GM21447 (cell line): ENCODE data around the gene MRPS26.
"Not testable (repeated sequence)": the region's sequence is repeated elsewhere in the genome, so short reads cannot be mapped to it uniquely, and the experiment has no call there.

Experiments used
- ATAC-seq: cut with Tn5 transposase; IDR thresholded peaks from one replicate; pipeline ENCODE4 v1.9.1; 2021; ENCODE audit not compliant: unreplicated experiment

The MRPS26 gene

GRCh38 chr20:3041854-3042409, 3.9 kb upstream of the MRPS26 start:
- no peak for ATAC-seq

GRCh38 chr20:3042625-3043024, 3.2 kb upstream of the MRPS26 start:
- no peak for ATAC-seq

- no peak for ATAC-seq
These were observed 2.5 kb upstream of the MRPS26 start, which contains the start of gene GNRH2 for GRCh38 chr20:3043322-3043721. Gene GNRH2 (plus strand): TSS chr20:3043622. CDS start chr20:3044415, 793 bp downstream.

GRCh38 chr20:3044336-3044965, 1.4 kb upstream of the MRPS26 start:
- ATAC-seq, result no peak

- peak; percentile 45 for ATAC-seq
These were observed 623 bp upstream of the MRPS26 start for GRCh38 chr20:3045042-3045815.

- peak; percentile 4 for ATAC-seq
These were observed 1.0 kb downstream of the MRPS26 start for GRCh38 chr20:3046677-3047462.

GRCh38 chr20:3047486-3048419, 1.9 kb downstream of the MRPS26 start:
- no peak for ATAC-seq

GRCh38 chr20:3051385-3052019, 5.7 kb downstream of the MRPS26 start:
- no peak for ATAC-seq

GRCh38 chr20:3059489-3059888, 13.6 kb downstream of the MRPS26 start:
- no peak for ATAC-seq

- ATAC-seq, result not testable (repeated sequence)
These were observed 18.3 kb downstream of the MRPS26 start for GRCh38 chr20:3064119-3064518.

GRCh38 chr20:3067139-3068014, 21.5 kb downstream of the MRPS26 start:
- peak; percentile 48 for ATAC-seq

GRCh38 chr20:3068075-3068474, 22.2 kb downstream of the MRPS26 start:
- peak; percentile 63 for ATAC-seq

- ATAC-seq, result no peak
These were observed 23.4 kb downstream of the MRPS26 start for GRCh38 chr20:3068986-3069900.

- no peak for ATAC-seq
These were observed 24.9 kb downstream of the MRPS26 start for GRCh38 chr20:3070725-3071124.

- ATAC-seq, result no peak
These were observed 25.4 kb downstream of the MRPS26 start for GRCh38 chr20:3071266-3071609.

- no peak for ATAC-seq
These were observed 26.0 kb downstream of the MRPS26 start, which contains the start of gene OXT for GRCh38 chr20:3071610-3072529. Gene OXT (plus strand): TSS chr20:3071620. CDS start chr20:3071656, 36 bp downstream.
